K562 (cell line): ENCODE results near the gene BBLN. TPM values are rescaled to one million over a fixed set of nuclear protein-coding genes. Genes with fewer than 3 reads are reported as not detected.
A peak's percentile ranks its signal among the peaks of the same experiment; 100 is the strongest.

Source experiments
- ATAC-seq: fragments of 200-7000 bp; cut with Tn5 transposase; 3 replicates; pipeline ENCODE4 v1.9.1; 2020; ENCODE audit warnings: moderate library complexity
- BruUV-seq: library from RNA; stranded (reverse); fragments of 400-500 nt; replicated peaks from 2 replicates; lab custom pipeline; 2021; lab: Mats Ljungman, UMichigan
- CTCF ChIA-PET: fragments of 300-600 bp; formaldehyde crosslinking; extraction: SDS; loops from one replicate; lab custom pipeline; 2021; ENCODE audit warnings: low intra/inter-chr PET ratio; lab: Yijun Ruan, JAX
- POLR2A ChIA-PET: fragments of 300-600, 350-650 bp; sonication (Branson Sonifier 250); formaldehyde crosslinking; extraction: SDS; loops from one replicate; lab custom pipeline; 2021; ENCODE audit warnings: antibody characterized with exemption, inconsistent platforms; lab: Yijun Ruan, JAX
- DNase-seq, 4 experiments: peaks; one replicate each; pipeline versions ENCODE4 v3.0.0 to v3.0.0-alpha.2; 2011 to 2018; ENCODE audit warnings: low spot score in 3 of 4, mixed read lengths in 3 of 4; ENCODE audit errors: extremely low read depth in 1 of 4
- FAIRE-seq: peaks from 2 replicates; lab custom pipeline; 2011; peaks lifted over from hg19 to GRCh38; lab: Jason Lieb, UNC
- H2AFZ ChIP-seq: 2 replicates; pipeline ENCODE4 v1.6.0; 2011; ENCODE audit warnings: low read depth, low read length, control low read depth, inconsistent platforms
- H3K27ac ChIP-seq: fragments of 200-600 bp; 3 replicates; pipeline ENCODE4 v1.8.0; 2011; ENCODE audit warnings: low read depth, mild to moderate bottlenecking, control low read depth, inconsistent platforms, low read length, moderate library complexity, mixed read lengths; ENCODE audit errors: extremely low read depth
- H3K27me3 ChIP-seq, 2 experiments: fragments of 300-600 bp in 1 of 2; 2 replicates in 1 of 2; 3 replicates in 1 of 2; pipeline versions ENCODE4 v1.6.0 to v1.8.0; 2011; ENCODE audit warnings: inconsistent platforms in 2 of 2, low read length in 2 of 2, mild to moderate bottlenecking in 1 of 2, mixed read lengths in 1 of 2, moderate library complexity in 1 of 2; ENCODE audit not compliant: control insufficient read depth in 2 of 2, insufficient read depth in 2 of 2
- H3K36me3 ChIP-seq: fragments of 300-600 bp; 3 replicates; pipeline ENCODE4 v1.8.0; 2011; ENCODE audit warnings: mild to moderate bottlenecking, low read length, inconsistent platforms; ENCODE audit not compliant: control insufficient read depth, insufficient read depth
- H3K4me1 ChIP-seq, 2 experiments: fragments of 200-600 bp in 1 of 2; replicated peaks in 1 of 2; 2 replicates in 1 of 2; 3 replicates in 1 of 2; pipeline versions ENCODE4 v1.5.1 to v1.8.0; 2011; ENCODE audit warnings: inconsistent platforms in 2 of 2, low read length in 2 of 2, mild to moderate bottlenecking in 1 of 2, mixed read lengths in 1 of 2, moderate library complexity in 1 of 2; ENCODE audit not compliant: control insufficient read depth in 2 of 2, insufficient read depth in 2 of 2
- H3K4me2 ChIP-seq: 2 replicates; pipeline ENCODE4 v1.6.1; 2011; ENCODE audit warnings: low read length, control low read depth, inconsistent platforms, mixed read lengths; ENCODE audit not compliant: insufficient read depth
- H3K4me3 ChIP-seq: fragments of 200-600 bp; sonication (generic), shearing (Covaris generic); 2 replicates; pipeline ENCODE4 v1.5.1; 2016; ENCODE audit warnings: control low read depth, inconsistent platforms
- H3K79me2 ChIP-seq: fragments of 200-600 bp; 3 replicates; pipeline ENCODE4 v1.8.0; 2011; ENCODE audit warnings: low read length, inconsistent platforms; ENCODE audit not compliant: control insufficient read depth, insufficient read depth
- H3K9ac ChIP-seq, 2 experiments: 2 replicates each; pipeline versions ENCODE4 v1.6.0 to v1.6.1; 2011; ENCODE audit warnings: low read depth in 2 of 2, low read length in 2 of 2, control low read depth in 1 of 2, inconsistent platforms in 1 of 2, mild to moderate bottlenecking in 1 of 2, mixed read lengths in 1 of 2; ENCODE audit not compliant: insufficient read depth in 1 of 2
- H3K9me1 ChIP-seq: one replicate; pipeline ENCODE4 v1.6.0; 2011; ENCODE audit warnings: inconsistent platforms, mild to moderate bottlenecking, low read length, moderate library complexity; ENCODE audit not compliant: control insufficient read depth, insufficient read depth
- H3K9me3 ChIP-seq: replicated peaks from 2 replicates; pipeline ENCODE4 v1.5.1; 2011; ENCODE audit warnings: low read depth, low read length, inconsistent platforms; ENCODE audit not compliant: control insufficient read depth, insufficient read depth
- H4K20me1 ChIP-seq: replicated peaks from 2 replicates; pipeline ENCODE4 v1.6.1; 2011; ENCODE audit warnings: low read length, inconsistent platforms, mixed read lengths; ENCODE audit not compliant: control insufficient read depth, insufficient read depth
- BMI1 ChIP-seq: fragments of 150-350 bp; IDR thresholded peaks from 2 replicates; pipeline ENCODE4 v1.6.1; 2014; ENCODE audit warnings: low read length
- ETV6 ChIP-seq, 3 experiments: fragments of 150-350 bp in 1 of 3; sonication (generic) in 1 of 3; formaldehyde crosslinking in 1 of 3; IDR thresholded peaks; 2 replicates each; pipeline versions ENCODE4 v1.6.1 to v1.8.0; 2014 to 2022; ENCODE audit warnings: borderline replicate concordance in 2 of 3, low read depth in 2 of 3, antibody characterized with exemption in 1 of 3, low read length in 1 of 3, mild to moderate bottlenecking in 1 of 3, missing genetic modification reagents in 1 of 3
- FOXP1 ChIP-seq: sonication (generic); formaldehyde crosslinking; IDR thresholded peaks from 2 replicates; pipeline ENCODE4 v1.8.0; 2022; ENCODE audit warnings: mild to moderate bottlenecking, missing genetic modification reagents
- KLF1 ChIP-seq: fragments of 450-650 bp; IDR thresholded peaks from 2 replicates; pipeline ENCODE4 v1.6.1; 2016; ENCODE audit warnings: missing genetic modification characterization, missing compliant biosample characterization
- MIER1 ChIP-seq: fragments of 450-650 bp; IDR thresholded peaks from 2 replicates; pipeline ENCODE4 v1.6.1; 2016; ENCODE audit warnings: antibody characterized with exemption, mild to moderate bottlenecking, low read depth
- POLR2G ChIP-seq: fragments of 200-400 bp; formaldehyde crosslinking; IDR thresholded peaks from 2 replicates; pipeline ENCODE4 v1.6.1; 2017; ENCODE audit warnings: low read depth, mild to moderate bottlenecking, antibody characterized with exemption, low read length, moderate library complexity
- POLR3A ChIP-seq: IDR thresholded peaks from 2 replicates; pipeline ENCODE4 v1.6.1; 2011; ENCODE audit warnings: borderline replicate concordance, mild to moderate bottlenecking, moderate library complexity; ENCODE audit not compliant: insufficient read length, insufficient read depth; ENCODE audit errors: extremely low read depth
- SIN3B ChIP-seq: fragments of 450-650 bp; IDR thresholded peaks from 2 replicates; pipeline ENCODE4 v1.6.1; 2017; ENCODE audit warnings: low read depth, mild to moderate bottlenecking, moderate library complexity
- TAF15 ChIP-seq: fragments of 200-400 bp; formaldehyde crosslinking; IDR thresholded peaks from 2 replicates; pipeline ENCODE4 v1.6.1; 2017; ENCODE audit warnings: mild to moderate bottlenecking, low read depth, low read length, moderate library complexity
- U2AF2 ChIP-seq: fragments of 200-400 bp; formaldehyde crosslinking; optimal IDR thresholded peaks from 2 replicates; pipeline ENCODE3; 2017; ENCODE audit warnings: low read depth, mild to moderate bottlenecking, low read length
- ZFX ChIP-seq: sonication (generic); formaldehyde crosslinking; IDR thresholded peaks from 2 replicates; pipeline ENCODE4 v1.8.0; 2022; ENCODE audit warnings: mild to moderate bottlenecking, missing genetic modification reagents, moderate library complexity
- ZNF124 ChIP-seq: sonication (generic); formaldehyde crosslinking; IDR thresholded peaks from 2 replicates; pipeline ENCODE4 v1.8.1; 2022; ENCODE audit warnings: missing genetic modification reagents
- ZNF184 ChIP-seq: sonication (generic); formaldehyde crosslinking; IDR thresholded peaks from 2 replicates; pipeline ENCODE4 v1.5.0; 2020; ENCODE audit warnings: missing genetic modification reagents
- WGBS: fragments of 100-300 bp; shearing (Covaris generic); methylation state at CpG from one replicate; pipeline ENCODE4 v1.1.6; 2016; ENCODE audit warnings: low coverage, mixed read lengths; ENCODE audit not compliant: insufficient coverage; ENCODE audit errors: missing lambda C conversion rate; 5-methylcytosine and 5-hydroxymethylcytosine counted together
- in situ Hi-C: fragments of 300-500 bp; cut with MboI; formaldehyde crosslinking; loops from 4 replicates; pipeline ENCODE4 v1.15.0; 2018; ENCODE audit warnings: inconsistent platforms, mixed read lengths
- intact Hi-C: fragments of 100-400 bp; cut with micrococcal nuclease; formaldehyde crosslinking; loops from 2 replicates; pipeline ENCODE4 v1.14.2; 2022
- polyA plus RNA-seq, 8 experiments: library from polyadenylated mRNA; depleted of rRNA in 4 of 8; stranded (reverse) in 5 of 8; unstranded in 3 of 8; fragments of >200 nt; fragmentation: Nextera tagmentation in 2 of 8; fragmentation: Illumina TruSeq in 1 of 8; extraction: Ambion mirVana in 2 of 8; extraction: Trizol in 1 of 8; gene quantifications; 2 replicates each; pipeline versions ENCODE4 v1.2.1 to v1.2.3, GENCODE V29; 2011 to 2014; ENCODE audit warnings: inconsistent platforms in 1 of 8, missing spikeins in 1 of 8
- total RNA-seq, 7 experiments: library from RNA; depleted of rRNA in 6 of 7; stranded (reverse); fragments of >200 nt in 6 of 7; fragmentation: Illumina TruSeq in 2 of 7; extraction: Trizol in 2 of 7; gene quantifications; 2 replicates each; pipeline versions ENCODE4 v1.2.1 to v1.2.3, GENCODE V29; 2011 to 2021; ENCODE audit warnings: low replicate concordance in 1 of 7
- TF ChIP-seq, protein P1 (sequence below), 2 experiments: fragments of 250-450 bp in 1 of 2; fragments of 450-650 bp in 1 of 2; sonication (Bioruptor Pico) in 1 of 2; IDR thresholded peaks; 2 replicates each; pipeline versions ENCODE4 v1.6.1 to v1.8.0; 2016 to 2021; ENCODE audit warnings: mild to moderate bottlenecking in 2 of 2, moderate library complexity in 2 of 2, missing compliant biosample characterization in 1 of 2, missing genetic modification characterization in 1 of 2
- TF ChIP-seq, protein P2 (sequence below): fragments of 250-450 bp; sonication (Bioruptor Pico); IDR thresholded peaks from 2 replicates; pipeline ENCODE4 v1.8.0; 2022; ENCODE audit warnings: moderate library complexity, mild to moderate bottlenecking, inconsistent platforms
- TF ChIP-seq, protein P3 (sequence below), 2 experiments: fragments of 150-350 bp in 1 of 2; IDR thresholded peaks; 2 replicates each; pipeline ENCODE4 v1.6.1; 2012 to 2016; ENCODE audit warnings: low read depth in 2 of 2, low read length in 2 of 2, mild to moderate bottlenecking in 1 of 2, moderate library complexity in 1 of 2

The BBLN gene
- total and polyA plus RNA-seq, 9 of the 15 experiments (the other 6 are each of a cell fraction or from before 2014, with no cell fraction given): 4.2 to 331 (median 87.1) TPM

DNA sequence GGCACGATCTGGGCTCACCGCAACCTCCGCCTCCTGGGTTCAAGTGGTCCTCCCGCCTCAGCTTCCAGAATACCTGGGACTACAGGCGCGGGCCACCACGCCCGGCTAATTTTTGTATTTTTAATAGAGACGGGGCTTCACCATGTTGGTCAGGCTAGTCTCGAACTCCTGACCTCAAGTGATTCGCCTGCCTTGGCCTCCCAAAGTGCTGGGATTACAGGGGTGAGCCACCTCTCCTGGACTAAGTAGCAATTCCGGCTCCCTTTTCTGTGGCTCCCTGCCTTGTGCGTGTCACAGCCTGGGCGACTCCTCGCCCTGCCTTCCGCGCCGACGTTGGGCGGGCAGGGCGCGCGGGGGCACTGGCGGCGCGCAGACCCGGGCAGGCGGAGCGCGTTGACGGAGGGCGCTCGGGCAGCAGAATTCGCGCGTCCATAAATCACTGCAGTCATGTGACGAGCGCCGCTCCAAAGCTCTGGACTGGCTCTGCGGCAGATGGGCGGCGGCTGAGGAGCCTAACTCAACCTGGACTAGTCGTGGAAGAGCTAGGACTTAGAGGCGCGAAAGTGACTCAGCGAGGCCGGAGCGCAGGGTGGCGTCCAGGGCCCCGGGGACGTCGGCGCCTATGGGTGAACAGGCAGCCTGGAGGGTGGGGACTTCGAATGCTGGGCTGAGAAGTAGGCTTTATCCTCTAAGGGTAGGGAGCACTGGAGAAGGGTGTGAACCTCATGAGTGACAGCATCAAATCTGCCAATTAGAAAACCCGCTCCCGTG is 32.7 kb downstream of the BBLN start:
- CTCF ChIA-PET: interaction anchor here (1.0 to 1.1 kb wide), 2 partner anchors 87 to 219 kb away, joined by 3 to 4 read pairs; no protein-coding TSS in a partner anchor
- FAIRE-seq (peak; percentile 88), ATAC-seq (peak; percentile 84), DNase-seq (peak; percentile 86 to 96 (median 92))
- H3K9ac ChIP-seq: peak overlapping the region in 1 of 2 experiments; percentile 81; a peak in 2 of 4 replicates
- peak overlapping the region; percentile 24 for H3K4me3 ChIP-seq
- peaks cover 25% of the 10 kb centered on the region for H3K79me2 ChIP-seq
- WGBS: 18% methylated on average over 56 of the region's 56 CpGs
- BruUV-seq: no TSS peak
- H3K27ac ChIP-seq: peak overlapping the region; percentile 29; the same call in 1 of the 3 replicates
- in situ Hi-C loops (no loop called here), intact Hi-C loops (loop anchor here (1.0 to 10.0 kb wide), 4 partner anchors 53 to 492 kb away; partner anchors contain the start of genes GOLGA2, PTGES2, SET and SWI5)
- peaks cover 25% of the 10 kb centered on the region for H3K36me3 ChIP-seq
- POLR2A ChIA-PET: interaction anchor here (0.6 to 7.6 kb wide), 18 partner anchors 9 to 1552 kb away, joined by 3 to 78 read pairs (median 3); partner anchors contain the start of gene SWI5
- no peaks in the 10 kb centered on the region for H3K9me3 ChIP-seq
- peak overlapping the region; percentile 76 for H3K4me2 ChIP-seq
- H2AFZ ChIP-seq: peak overlapping the region; percentile 60
- no peaks in the 10 kb centered on the region for H3K27me3 ChIP-seq
- H3K4me1 ChIP-seq: peaks cover 24 to 33% of the 10 kb centered on the region in 2 experiments
- no peaks in the 10 kb centered on the region for H4K20me1 ChIP-seq
- no peaks in the 10 kb centered on the region for H3K9me1 ChIP-seq
- no peak for TF ChIP-seq SIN3B
- TF ChIP-seq, protein P1, sequence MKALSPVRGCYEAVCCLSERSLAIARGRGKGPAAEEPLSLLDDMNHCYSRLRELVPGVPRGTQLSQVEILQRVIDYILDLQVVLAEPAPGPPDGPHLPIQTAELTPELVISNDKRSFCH (CRISPR knock-in tag; IDR thresholded peaks at IDR 0.05): no peak
- TF ChIP-seq, protein P1 (tag; IDR thresholded peaks at IDR 0.05): peak; percentile 73; the same call in 1 of the 2 replicates
- no peak for TF ChIP-seq BMI1
- TF ChIP-seq ZNF124 (CRISPR knock-in tag): no peak
- TF ChIP-seq, protein P2, sequence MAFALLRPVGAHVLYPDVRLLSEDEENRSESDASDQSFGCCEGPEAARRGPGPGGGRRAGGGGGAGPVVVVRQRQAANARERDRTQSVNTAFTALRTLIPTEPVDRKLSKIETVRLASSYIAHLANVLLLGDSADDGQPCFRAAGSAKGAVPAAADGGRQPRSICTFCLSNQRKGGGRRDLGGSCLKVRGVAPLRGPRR (CRISPR knock-in tag): peak; percentile 84; the same call in 1 of the 2 replicates
- TF ChIP-seq MIER1: no peak
- no peak for TF ChIP-seq TAF15
- TF ChIP-seq POLR3A: no peak
- TF ChIP-seq, protein P3, sequence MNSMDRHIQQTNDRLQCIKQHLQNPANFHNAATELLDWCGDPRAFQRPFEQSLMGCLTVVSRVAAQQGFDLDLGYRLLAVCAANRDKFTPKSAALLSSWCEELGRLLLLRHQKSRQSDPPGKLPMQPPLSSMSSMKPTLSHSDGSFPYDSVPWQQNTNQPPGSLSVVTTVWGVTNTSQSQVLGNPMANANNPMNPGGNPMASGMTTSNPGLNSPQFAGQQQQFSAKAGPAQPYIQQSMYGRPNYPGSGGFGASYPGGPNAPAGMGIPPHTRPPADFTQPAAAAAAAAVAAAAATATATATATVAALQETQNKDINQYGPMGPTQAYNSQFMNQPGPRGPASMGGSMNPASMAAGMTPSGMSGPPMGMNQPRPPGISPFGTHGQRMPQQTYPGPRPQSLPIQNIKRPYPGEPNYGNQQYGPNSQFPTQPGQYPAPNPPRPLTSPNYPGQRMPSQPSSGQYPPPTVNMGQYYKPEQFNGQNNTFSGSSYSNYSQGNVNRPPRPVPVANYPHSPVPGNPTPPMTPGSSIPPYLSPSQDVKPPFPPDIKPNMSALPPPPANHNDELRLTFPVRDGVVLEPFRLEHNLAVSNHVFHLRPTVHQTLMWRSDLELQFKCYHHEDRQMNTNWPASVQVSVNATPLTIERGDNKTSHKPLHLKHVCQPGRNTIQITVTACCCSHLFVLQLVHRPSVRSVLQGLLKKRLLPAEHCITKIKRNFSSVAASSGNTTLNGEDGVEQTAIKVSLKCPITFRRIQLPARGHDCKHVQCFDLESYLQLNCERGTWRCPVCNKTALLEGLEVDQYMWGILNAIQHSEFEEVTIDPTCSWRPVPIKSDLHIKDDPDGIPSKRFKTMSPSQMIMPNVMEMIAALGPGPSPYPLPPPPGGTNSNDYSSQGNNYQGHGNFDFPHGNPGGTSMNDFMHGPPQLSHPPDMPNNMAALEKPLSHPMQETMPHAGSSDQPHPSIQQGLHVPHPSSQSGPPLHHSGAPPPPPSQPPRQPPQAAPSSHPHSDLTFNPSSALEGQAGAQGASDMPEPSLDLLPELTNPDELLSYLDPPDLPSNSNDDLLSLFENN (IDR thresholded peaks at IDR 0.05; ENCODE audit: low read depth in 2 of 2, low read length in 2 of 2): no peak
- TF ChIP-seq ZFX (CRISPR knock-in tag): no peak
- TF ChIP-seq KLF1 (tag): peak; percentile 72; the same call in 1 of the 2 replicates
- TF ChIP-seq ZNF184 (CRISPR knock-in tag): no peak
- peak; percentile 76 for TF ChIP-seq POLR2G
- no peak for TF ChIP-seq FOXP1 (CRISPR knock-in tag)
- no peak for TF ChIP-seq ETV6 (IDR thresholded peaks at IDR 0.05; ENCODE audit: borderline replicate concordance in 1 of 2, low read depth in 2 of 2, low read length in 1 of 2)
- no peak for TF ChIP-seq ETV6 (CRISPR knock-in tag; IDR thresholded peaks at IDR 0.05; ENCODE audit: borderline replicate concordance)
- no peak for TF ChIP-seq U2AF2
